Measurements from ENCODE around the gene MSRB2.
"Not testable (repeated sequence)": the region's sequence is repeated elsewhere in the genome, so short reads cannot be mapped to it uniquely, and the experiment has no call there.

The MSRB2 gene

DNA sequence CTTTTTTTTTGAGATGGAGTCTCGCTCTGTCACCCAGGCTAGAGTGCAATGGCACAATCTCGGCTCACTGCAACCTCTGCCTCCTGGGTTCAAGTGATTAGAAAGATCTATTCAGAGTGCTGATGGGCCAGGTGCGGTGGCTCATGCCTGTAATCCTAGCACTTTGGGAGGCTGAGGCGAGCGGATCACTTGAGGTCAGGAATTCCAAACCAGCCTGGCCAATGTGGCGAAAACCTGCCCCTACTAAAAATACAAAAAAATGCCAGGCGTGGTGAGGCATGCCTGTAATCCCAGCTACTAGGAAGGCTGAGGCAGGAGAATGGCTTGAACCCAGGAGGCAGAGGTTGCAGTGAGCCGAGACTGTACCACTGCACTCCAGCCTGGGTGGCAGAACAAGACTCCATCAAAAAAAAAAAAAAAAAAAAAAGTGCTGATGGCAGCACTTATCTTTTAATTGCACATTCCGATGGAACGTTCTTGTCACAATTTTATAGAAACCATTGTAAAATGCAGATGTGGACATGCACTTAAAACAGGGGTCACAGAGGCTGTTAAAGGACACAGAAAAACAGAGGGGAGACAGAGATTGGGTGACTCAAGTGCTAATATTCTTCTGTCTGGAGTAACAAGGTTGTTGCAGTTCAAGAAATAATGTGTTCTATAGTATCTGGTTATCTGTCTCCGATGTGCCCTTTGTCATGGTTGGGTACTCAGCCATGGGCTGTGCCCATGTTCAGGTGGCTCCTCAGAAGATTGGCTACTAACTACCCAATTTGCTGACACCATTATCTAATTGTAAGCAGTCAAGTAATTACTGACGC is 25.1 kb upstream of the MSRB2 start:
- DNase-seq: not testable (repeated sequence)

DNA sequence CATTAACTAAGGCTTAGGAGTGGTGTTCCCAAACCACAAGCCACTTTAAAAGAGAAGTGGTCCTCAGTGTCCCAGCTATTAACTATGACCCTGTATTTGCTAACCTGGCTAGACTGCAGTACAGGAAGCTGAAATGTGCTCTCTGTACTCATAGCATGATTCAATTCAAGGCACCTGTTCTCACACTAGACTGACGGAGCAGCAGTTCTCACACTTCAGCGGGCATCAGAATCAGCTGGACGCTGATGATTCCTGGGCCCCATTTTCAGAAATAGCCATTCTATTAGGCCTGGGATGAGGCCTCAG is 24.5 kb upstream of the MSRB2 start:
- DNase-seq: no peak

DNA sequence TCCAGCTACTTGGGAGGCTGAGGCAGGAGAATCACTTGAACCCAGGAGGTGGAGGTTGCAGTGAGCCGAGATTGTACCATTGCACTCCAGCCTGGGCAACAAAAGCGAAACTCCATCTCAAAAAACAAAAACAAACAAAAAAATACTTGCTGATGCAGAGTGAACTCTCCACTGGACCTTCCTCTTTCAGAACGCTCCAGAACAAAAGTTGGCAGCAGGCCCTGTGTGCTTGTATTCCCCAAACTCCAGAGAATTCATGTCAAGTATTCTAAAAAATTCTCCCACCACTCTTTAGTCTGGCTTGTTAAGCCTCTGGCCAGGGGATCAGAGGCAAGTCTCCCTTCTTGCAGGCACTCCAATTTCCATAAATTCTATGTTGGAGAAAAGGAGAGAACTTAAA is 22.8 kb upstream of the MSRB2 start:
- not testable (repeated sequence) for DNase-seq

DNA sequence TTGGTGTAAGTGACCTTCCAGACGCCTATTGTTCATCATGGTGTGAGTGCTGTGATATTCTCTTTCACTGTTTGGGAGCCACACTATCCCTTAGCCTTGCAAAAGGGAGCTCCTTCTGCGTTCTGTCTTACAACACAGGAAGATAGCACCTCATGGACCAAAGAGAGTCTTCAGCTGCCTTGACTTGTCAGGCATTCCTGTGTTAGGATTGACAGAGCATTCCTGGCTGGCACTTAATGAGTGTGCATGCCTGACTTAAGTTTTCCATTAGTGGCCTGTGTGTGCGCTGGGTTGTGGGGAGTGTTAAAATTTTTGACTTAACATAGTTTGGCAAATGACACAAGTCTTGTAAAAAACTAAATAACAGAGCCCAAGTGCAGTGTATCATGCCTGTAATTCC is 21.9 kb upstream of the MSRB2 start:
- no peak for DNase-seq

DNA sequence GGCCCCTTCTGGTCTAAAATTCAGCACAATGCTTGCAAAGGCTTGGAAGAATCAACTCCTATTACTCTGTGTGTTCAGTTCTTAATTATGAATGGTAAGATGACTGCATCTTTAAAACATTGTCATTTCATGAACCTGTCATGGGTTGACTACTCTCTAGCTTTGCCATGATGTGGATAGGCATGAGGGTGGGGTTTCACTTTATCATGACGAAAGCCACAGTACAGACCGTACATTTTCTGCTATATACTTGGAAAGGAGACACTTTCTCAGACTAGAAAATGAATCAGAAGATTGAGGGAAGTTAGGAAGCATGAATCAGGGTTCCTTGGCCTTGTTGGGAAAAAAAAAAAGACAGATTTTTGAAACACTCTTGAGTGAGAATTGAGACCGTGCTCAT is 19.7 kb upstream of the MSRB2 start:
- DNase-seq: no peak

DNA sequence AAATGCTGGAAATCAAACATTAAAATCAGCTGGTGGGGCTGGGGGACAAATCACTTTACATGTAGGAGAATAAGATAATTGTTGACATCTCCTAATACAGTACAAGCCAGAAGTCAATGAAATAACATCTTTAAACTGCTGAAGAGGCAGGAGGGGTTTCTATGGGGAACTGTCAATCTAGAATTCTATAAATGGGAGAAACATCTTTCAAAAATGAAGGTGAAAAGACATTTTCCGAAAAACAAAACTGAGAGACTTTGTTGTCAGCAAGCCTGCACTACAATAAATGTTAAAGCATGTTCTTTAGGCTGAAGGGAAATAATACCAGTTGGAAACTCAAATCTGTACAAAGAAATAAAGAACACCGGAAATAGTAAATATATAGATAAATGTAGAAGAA is 17.3 kb upstream of the MSRB2 start:
- no peak for DNase-seq

DNA sequence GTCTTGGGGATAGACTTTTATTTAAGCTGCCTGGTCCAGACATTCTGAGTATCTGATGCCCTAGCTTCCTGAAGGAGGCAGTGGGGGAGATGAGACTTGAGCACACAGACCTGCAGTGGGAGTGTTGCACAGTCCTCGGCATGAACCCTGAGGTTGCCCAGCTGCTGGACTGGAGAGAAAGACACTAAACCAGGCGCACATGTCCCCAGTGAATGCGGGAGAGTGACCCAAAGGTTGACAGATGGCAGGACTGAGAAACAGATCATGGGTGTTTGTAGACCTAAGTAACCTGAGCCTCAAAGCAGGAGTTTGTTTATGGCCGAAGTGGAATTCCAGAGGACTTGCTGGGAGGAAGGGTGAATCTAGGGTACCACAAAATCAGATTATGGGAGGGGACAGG is 15.7 kb upstream of the MSRB2 start:
- no peak for DNase-seq

DNA sequence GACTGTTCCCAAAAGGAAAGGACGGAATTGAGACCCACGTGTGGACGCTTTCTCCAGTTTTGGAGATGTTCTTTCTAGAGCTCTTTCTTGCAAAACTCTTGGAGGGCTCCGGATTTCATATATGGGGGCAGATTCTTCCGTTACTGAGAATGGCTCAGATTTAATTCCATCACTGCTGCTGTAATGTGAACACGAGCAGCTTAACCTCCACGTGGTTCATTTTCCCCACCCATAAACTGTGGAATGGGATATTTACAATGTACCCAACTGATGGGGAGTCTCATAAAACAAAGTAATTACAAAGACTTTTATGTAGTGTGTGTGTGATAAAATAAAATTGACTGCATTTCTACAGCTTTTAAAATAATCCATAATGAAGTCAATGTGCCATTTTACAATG is 15.1 kb upstream of the MSRB2 start:
- DNase-seq: no peak

DNA sequence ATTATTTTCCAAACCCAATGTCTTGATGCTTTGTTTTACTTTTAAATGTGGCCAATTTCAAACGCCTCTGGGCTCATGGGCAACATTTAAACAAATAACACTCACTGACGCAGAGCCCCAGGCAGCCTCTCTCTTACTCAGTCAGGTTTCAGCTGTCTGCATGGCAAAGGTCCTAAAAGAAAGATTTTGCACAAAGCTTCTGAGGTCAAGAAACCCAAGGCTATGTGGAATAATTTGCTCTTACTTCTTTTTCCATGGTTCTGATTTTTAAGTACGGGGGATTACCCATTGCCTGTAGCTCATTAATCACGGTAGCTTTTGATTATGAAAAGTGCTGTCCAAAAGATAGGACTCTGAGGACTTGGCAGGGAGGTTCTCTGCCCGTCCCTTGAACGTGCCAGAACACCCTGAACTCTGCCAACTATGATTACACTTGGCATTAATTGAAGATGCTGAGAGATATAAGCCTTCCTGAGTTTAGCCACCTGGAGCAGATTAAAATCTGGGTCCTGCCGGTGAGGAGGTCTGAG is 14.1 kb upstream of the MSRB2 start:
- DNase-seq: no peak

DNA sequence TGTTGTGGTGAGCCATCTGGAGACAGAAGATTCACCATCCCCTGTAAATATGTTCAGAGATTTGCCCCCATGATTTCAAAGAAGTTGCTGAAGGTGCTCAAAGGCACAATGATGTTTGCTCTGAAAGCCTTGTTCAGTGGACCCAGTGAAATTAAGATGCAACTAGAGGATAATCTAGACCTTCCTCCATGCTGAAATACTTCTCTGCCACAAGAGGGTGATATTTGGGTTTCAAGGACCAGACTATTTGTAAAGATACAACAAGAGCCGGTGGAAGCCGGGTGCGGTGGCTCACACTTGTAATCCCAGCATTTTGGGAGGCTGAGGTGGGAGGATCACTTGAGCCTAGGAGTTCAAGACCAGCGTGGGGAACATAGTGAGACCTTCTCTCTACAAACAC is 13.5 kb upstream of the MSRB2 start:
- DNase-seq: no peak

DNA sequence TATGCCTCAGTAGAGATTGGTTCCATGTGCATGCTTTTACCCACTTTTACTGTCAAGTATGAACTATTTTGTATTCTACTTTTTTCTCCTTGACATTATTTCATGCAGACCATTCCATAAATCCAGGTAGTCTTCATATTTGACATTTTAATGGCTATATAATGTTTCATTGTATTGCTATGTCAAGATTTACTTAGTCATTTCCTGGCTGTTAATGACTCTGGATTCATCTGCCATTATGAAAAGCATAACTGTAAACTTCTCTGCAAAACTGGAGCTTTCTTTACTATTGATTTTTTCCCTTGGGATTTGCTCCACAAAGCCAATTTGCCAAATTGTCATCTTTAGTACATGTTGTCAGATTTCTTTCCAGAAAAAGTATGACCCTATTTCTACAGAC is 6.8 kb upstream of the MSRB2 start:
- DNase-seq: no peak

DNA sequence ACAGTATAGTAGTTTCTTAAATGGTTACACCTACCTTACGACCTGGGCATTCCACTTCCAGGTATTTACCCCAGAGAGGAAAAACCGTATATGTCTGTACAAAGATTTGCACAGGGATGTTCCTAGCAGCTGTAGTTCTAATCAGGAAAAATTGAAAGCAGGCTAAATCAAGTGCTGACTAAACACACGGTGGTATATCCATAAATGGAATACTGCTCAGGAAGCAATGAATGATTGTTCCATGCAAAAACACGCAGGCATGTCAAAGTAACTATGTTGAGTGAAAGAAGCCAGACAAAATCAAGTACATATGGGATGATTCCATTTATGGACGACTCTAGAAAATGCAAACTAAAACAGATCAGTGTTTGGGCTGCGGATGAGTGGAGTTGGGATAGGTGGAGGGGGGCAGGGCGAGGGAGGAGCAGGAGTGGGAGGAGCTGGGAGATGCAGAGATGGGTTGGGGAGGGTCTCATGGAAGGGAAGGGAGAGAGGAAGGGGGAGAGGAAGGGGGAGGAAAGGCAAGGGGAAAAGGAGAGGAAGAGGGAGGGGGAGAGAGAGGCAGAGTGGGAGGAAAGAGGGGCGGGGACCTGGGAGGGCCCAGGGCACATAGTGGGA is 484 bp upstream of the MSRB2 start:
- DNase-seq: no peak

DNA sequence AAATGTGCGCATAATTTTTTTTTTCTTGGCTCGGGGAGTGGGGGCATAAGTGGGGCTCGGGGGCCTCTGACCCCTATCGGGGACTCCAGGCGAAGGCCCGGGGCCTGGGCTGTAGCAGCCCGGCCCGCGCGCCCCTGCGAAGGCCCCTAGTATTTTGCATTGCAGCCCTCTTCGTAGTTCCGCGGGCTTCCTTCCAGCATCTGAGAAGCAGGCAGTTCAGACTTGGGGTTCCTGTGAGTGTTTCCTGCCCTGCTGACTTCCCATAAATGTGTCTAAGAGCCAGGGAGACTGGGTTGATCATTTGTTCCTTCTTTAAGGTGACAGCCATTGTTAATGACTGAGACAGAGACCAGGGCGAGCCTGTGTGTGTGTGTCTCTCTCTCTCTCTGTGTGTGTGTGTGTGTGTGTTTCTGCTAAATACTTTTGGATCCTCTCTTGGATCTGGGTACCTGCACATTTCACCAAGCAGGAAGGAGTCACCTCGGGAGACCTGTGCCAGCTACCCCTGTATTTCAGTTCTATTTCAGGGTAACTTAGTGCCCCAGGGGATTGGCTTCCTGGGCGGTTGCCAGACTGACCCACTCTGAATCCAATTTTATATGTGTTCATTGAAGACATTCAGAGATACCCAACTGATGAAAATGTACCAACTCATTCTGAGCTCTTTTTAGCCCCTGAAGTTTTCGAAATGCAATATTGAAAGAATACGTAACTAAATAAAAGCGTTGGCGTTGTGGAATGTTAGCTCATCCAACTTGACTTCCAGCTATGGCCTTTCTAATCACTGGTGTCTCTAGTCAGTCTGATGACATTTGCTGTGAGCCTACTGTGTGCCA is 805 bp downstream of the MSRB2 start:
- DNase-seq: no peak

DNA sequence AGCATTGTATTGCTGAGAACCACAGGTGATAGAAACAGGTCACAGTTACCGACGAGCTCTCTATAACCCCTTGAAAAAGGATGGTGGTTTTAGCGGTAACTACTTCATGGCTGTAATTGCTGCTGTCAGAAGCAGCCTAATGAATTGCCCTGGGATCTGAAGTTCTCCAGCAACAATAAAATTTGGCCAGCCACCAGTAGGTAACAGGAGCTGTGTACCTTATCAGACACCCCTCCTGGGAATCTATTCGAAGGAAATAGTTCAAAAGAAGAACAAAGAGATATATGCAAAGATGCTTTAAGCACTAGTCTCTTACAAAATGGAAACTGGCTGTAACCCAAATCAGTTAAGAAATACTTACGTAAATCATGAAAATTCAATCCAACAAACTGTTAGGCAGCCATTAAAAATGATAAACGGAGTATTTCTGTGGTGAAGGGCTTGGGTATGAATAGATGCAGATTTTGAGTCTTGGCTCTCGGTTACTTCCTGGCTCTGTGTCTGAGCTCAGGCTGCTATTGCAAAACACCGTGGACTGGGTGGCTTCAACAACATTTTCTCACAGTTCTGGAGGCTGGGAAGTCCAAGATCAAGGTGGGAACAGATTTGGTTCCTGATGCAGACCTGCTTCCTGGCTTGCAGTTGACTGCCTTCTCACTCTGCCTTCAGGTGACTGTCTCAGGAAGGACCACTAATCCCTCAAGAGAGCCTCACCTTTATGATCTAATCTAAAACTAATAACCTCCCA is 1.6 kb downstream of the MSRB2 start:
- no peak for DNase-seq

DNA sequence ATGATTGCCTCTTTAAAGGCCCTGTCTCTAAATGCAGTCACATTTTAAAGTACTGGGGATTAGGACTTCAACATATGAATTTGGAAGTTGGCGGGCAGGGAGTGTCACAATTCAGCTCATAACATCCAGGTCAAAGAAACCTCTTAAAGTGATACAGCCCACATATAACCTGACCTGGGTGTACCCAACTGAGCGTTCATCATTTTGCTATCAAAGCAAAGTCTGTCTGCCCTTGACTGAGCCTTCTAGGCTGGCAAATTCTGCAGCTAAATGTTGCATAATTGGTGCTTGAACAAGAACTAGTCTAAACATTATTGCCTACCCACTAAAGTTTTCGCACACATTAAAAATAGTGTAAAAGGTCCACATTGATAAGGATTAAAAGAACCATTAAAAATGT is 3.7 kb downstream of the MSRB2 start:
- no peak for DNase-seq

DNA sequence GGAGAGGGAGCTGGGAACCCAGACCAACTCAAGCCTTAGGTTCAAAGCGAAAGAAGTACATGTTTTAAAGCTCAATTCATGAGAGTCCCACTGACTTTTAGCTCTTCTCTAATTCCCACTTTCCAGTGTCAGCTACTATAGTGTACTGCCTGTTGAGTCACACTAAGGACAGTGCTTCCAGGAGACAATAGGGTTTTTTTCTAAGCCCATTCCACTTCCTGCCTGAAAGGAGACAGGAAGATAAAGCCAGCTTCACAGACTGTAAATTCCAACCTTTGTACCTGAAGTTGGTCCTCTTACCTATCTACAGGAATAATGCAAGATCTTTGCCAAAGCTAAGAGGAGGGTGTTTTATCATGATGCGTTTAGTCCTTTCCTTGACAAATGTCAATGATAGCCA is 4.4 kb downstream of the MSRB2 start:
- DNase-seq: no peak

DNA sequence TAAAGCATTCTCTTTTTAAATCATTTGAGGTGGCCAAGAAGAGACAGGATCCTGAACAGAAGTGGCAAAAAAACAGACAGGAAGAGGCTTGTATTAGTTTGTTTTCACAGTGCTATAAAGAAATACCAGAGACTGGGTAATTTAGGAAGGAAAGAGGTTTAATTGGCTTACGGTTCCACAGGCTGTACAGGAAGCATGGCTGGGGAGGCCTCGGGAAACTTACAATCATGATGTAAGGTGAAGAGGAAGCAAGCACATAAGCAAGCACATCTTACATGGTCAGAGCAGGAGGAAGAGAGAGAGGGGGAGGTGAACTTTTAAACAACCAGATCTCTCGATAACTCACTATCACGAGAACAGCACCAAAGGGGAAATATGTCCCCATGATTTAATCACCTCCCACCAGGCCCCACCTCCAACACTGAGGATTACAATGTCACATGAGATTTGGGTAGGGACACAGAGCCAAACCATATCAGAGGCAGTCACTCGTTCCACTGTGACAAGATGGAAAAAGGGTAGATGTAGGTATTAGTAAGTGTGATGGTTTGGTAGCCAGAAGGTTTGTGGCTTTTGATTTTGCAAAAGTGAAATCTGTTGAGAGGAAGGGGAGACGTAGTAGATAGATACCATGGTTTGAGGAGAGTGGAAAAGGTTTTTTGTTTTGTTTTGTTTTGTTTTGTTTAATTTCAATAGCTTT is 5.1 kb downstream of the MSRB2 start:
- DNase-seq: no peak

DNA sequence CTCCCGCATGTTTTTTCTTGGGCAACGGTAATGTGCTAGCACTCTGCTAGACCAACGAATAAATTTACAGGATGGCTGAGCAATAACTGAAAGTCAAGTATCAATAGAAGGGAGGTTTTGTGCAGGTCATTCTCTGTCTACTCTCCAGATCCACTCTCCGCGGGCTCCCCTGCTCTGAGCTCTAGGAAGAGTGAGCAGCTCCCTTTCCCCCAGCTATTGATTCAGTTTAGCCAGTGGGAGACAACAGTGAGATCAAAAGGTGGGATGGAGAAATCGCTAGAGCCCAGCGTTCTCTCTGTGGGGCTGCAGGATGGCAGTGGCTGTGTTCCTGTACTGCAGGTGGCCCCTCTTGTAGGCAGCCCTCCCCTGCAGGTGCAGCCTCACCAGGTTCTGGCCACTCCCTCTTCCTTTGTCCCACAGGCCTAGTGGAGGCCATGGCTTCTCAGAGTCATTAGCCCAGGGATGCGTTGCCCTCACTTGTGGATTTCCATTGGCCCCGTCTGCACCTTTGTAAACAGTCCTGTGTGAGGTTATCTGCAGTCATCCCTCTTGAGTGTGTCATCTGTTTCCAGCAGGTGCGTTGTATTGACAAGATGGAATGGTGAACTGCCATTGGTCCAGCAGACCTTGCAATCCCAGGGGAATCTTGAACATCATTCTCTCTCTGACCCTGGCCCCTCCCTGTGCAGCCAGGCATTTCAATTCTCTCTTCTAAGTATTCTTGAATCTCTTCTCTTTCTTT is 11.1 kb downstream of the MSRB2 start:
- DNase-seq: no peak

DNA sequence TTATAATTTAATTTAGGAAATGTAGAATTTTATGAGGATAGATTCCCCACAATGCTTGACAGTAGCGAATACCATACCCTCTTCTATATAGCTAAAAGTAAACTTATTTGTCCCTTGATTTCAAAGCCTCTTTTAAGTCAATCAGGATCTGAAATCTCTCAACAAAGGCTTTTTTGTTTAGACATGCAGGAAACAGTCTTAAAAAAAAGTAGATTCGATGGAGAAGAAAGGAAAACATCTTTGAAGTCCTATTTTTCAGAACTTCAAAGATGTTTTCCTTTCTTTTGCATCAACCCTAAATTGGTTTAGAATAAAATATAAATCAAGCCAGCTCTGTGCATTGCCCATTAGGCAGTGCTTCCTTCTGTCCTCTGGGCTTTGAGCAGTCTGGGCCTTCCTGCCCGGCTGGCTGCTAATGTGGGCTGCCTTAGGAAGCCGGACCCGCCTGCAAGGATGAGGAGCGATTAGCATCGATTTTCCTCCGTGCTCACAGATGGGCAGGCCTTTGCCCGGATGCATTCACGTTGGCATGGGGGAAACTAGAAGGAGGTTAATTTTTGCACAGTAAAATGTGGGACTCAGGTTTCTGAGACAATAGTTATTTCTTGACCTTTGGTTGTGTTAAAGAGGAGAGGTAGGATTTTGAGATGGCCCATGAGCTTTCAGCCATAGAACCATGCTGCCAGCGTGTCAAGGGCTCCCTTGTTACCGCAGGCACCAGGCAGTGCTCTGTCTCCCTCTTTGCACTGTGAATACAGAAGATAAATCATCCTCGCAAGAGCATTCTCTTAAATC is 15.5 kb downstream of the MSRB2 start:
- DNase-seq: no peak

DNA sequence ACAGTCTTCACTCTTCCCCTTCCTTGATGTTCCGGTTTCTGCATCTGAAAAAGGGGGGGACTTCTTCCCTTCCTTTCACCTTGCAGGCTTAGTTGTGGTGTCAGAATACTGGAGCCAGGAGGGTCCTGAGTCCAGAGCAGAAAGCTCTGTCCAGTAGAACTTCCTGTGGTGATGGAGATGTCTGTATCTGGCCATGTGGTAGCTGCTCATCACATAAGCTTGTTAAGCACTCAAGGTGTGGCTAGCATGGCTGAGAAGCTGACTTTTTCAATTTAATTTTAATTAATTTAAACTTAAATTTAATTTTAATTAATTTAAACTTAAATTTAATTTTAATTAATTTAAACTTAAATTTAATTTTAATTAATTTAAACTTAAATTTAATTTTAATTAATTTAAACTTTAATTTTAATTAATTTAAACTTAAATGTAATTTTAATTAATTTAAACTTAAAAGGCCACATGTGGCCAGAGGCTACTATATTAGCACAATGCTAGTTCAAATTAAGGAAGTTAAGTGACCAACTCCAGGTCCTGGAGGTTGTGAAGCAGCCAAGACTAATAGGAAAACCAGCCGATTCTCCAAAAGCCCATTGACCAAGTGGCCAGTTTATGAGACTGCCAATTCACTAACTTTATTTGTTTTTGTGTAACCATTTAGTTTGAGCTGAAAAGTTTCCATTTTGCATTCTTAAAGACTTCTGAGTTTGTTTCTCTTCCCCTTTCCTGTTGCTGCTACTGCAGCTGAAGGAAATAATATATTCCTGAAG is 16.3 kb downstream of the MSRB2 start:
- DNase-seq: no peak

Measured in SIG-M5 (cell line).